DND-41 (cell line): ENCODE measurements around the gene IDI1.

Experiments used
- EZH2 ChIP-seq: IDR thresholded peaks from 3 replicates; pipeline ENCODE4 v1.6.1; 2012; ENCODE audit warnings: borderline replicate concordance, low read depth, mild to moderate bottlenecking, moderate library complexity, low read length, inconsistent platforms; ENCODE audit not compliant: severe bottlenecking
- TF ChIP-seq, protein P1 (sequence below): IDR thresholded peaks from 2 replicates; pipeline ENCODE4 v1.5.1; 2012; ENCODE audit warnings: borderline replicate concordance, low read length, moderate library complexity, mild to moderate bottlenecking; ENCODE audit not compliant: poor library complexity, severe bottlenecking; ENCODE audit errors: extremely low read depth

GRCh38 chr10:1033601-1034000, 15.3 kb downstream of the IDI1 start:
- TF ChIP-seq, protein P1, sequence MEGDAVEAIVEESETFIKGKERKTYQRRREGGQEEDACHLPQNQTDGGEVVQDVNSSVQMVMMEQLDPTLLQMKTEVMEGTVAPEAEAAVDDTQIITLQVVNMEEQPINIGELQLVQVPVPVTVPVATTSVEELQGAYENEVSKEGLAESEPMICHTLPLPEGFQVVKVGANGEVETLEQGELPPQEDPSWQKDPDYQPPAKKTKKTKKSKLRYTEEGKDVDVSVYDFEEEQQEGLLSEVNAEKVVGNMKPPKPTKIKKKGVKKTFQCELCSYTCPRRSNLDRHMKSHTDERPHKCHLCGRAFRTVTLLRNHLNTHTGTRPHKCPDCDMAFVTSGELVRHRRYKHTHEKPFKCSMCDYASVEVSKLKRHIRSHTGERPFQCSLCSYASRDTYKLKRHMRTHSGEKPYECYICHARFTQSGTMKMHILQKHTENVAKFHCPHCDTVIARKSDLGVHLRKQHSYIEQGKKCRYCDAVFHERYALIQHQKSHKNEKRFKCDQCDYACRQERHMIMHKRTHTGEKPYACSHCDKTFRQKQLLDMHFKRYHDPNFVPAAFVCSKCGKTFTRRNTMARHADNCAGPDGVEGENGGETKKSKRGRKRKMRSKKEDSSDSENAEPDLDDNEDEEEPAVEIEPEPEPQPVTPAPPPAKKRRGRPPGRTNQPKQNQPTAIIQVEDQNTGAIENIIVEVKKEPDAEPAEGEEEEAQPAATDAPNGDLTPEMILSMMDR = no peak
- TF ChIP-seq EZH2 = no peak
